ENCODE data around the gene B3GNT4. TPM values are rescaled to one million over a fixed set of nuclear protein-coding genes. Genes with fewer than 3 reads are reported as not detected.

The B3GNT4 gene
- total and polyA plus RNA-seq, 2 of the 13 experiments (the other 11 are each of a cell fraction or from before 2014, with no cell fraction given), result 0.04 to 0.21 TPM

GRCh38 chr12:122203301-122204166, at the start of gene B3GNT4 (continued):
- peak; percentile 27; the same call in 1 of the 2 replicates for TF ChIP-seq UBTF (CRISPR knock-in tag; IDR thresholded peaks at IDR 0.05)
- no peak for TF ChIP-seq ZNF468 (CRISPR knock-in tag; IDR thresholded peaks at IDR 0.05)
- peak; percentile 63 for TF ChIP-seq MAX (IDR thresholded peaks at IDR 0.05)
- peak; percentile 26 for TF ChIP-seq ZNF883 (CRISPR knock-in tag; IDR thresholded peaks at IDR 0.05; ENCODE audit: not compliant biosample characterization)
- TF ChIP-seq ZNF274 (CRISPR knock-in tag; IDR thresholded peaks at IDR 0.05), result 0 out of 2 replicates have a peak, but pooled peaks have one; percentile 26
- TF ChIP-seq ZNF20 (CRISPR knock-in tag; IDR thresholded peaks at IDR 0.05), result no peak
- TF ChIP-seq ZNF709 (CRISPR knock-in tag; IDR thresholded peaks at IDR 0.05), result peak; percentile 27; the same call in 1 of the 2 replicates
- no peak for TF ChIP-seq ZFP36L1 (CRISPR knock-in tag; IDR thresholded peaks at IDR 0.05)
- TF ChIP-seq ZNF607 (CRISPR knock-in tag; IDR thresholded peaks at IDR 0.05; ENCODE audit: borderline replicate concordance), result peak; percentile 62; the same call in 1 of the 2 replicates
- no peak for TF ChIP-seq NPAS2 (CRISPR knock-in tag; IDR thresholded peaks at IDR 0.05; ENCODE audit: borderline replicate concordance)
- peak; percentile 61; the same call in 1 of the 2 replicates for TF ChIP-seq TBX2 (CRISPR knock-in tag; IDR thresholded peaks at IDR 0.05; ENCODE audit: borderline replicate concordance)
- TF ChIP-seq TFDP2 (CRISPR knock-in tag; IDR thresholded peaks at IDR 0.05), result peak; percentile 61
- TF ChIP-seq TRIM22 (IDR thresholded peaks at IDR 0.05), result no peak
- peak; percentile 27; the same call in 1 of the 2 replicates for TF ChIP-seq ZNF777 (CRISPR knock-in tag; IDR thresholded peaks at IDR 0.05)
- TF ChIP-seq TEAD3 (CRISPR knock-in tag; optimal IDR thresholded peaks at IDR 0.05; ENCODE audit: borderline replicate concordance), result peak; percentile 18
- TF ChIP-seq ZNF570 (CRISPR knock-in tag; IDR thresholded peaks at IDR 0.05; ENCODE audit: borderline replicate concordance), result no peak
- TF ChIP-seq TFDP1 (CRISPR knock-in tag; IDR thresholded peaks at IDR 0.05; ENCODE audit: borderline replicate concordance), result peak; percentile 69; the same call in 1 of the 2 replicates
- TF ChIP-seq ZNF124 (CRISPR knock-in tag; IDR thresholded peaks at IDR 0.05), result no peak
- no peak for TF ChIP-seq MBNL3 (CRISPR knock-in tag; conservative IDR thresholded peaks at IDR 0.05)
- TF ChIP-seq KLF16 (CRISPR knock-in tag; IDR thresholded peaks at IDR 0.05), result 0 out of 4 replicates have a peak, but pooled peaks of 1 of the 2 experiments have one; percentile 21
- peak; percentile 58 for TF ChIP-seq HNRNPLL (IDR thresholded peaks at IDR 0.05; ENCODE audit: low read depth, low read length, poor library complexity, severe bottlenecking)
- TF ChIP-seq HNRNPK (IDR thresholded peaks at IDR 0.05; ENCODE audit: low read depth, low read length, poor library complexity, severe bottlenecking), result peak; percentile 52
- peak; percentile 41; the same call in 1 of the 2 replicates for TF ChIP-seq ZNF546 (CRISPR knock-in tag; conservative IDR thresholded peaks at IDR 0.05)

Data from HepG2 (cell line).